ENCODE results near the gene HELZ.

Gene HELZ

GRCh38 chr17:67059372-67059771, 185.6 kb downstream of the HELZ start:
- Histone ChIP-seq H2AFZ (ENCODE audit: low read length) (no peak overlapping the region), H3K4me2 (ENCODE audit: low read length) (no peak overlapping the region), H3K79me2 (ENCODE audit: insufficient read depth, low read length) (no peaks in the 10 kb centered on the region), H3K9me2 (ENCODE audit: low read depth, low read length) (no peaks in the 10 kb centered on the region), H3K9me3 (ENCODE audit: low read length) (no peaks in the 10 kb centered on the region), H3K27me3 (ENCODE audit: insufficient read depth, low read length) (no peaks in the 10 kb centered on the region), H3K9ac (ENCODE audit: low read length) (no peak overlapping the region), H4K20me1 (ENCODE audit: insufficient read depth, low read length) (no peaks in the 10 kb centered on the region), H3K4me3 (ENCODE audit: low read depth, low read length, poor library complexity, severe bottlenecking) (no peak overlapping the region), H3K4me1 (ENCODE audit: insufficient read depth, low read length, severe bottlenecking) (peaks cover 9% of the 10 kb centered on the region), H3F3A (ENCODE audit: insufficient read depth, low read length) (no peaks in the 10 kb centered on the region), H3K27ac (ENCODE audit: low read depth, low read length, poor library complexity, severe bottlenecking) (no peak overlapping the region), H3K36me3 (ENCODE audit: insufficient read depth, low read length) (no peaks in the 10 kb centered on the region)
- no peak for TF ChIP-seq EZH2 (IDR thresholded peaks at IDR 0.05; ENCODE audit: borderline replicate concordance, low read length)
- TF ChIP-seq CTCF (IDR thresholded peaks at IDR 0.05; ENCODE audit: low read length) = no peak

- no peak overlapping the region for H3K27ac ChIP-seq (ENCODE audit: low read depth, low read length, poor library complexity, severe bottlenecking)
- no peak for TF ChIP-seq CTCF (IDR thresholded peaks at IDR 0.05; ENCODE audit: low read length)
- TF ChIP-seq EZH2 (IDR thresholded peaks at IDR 0.05; ENCODE audit: borderline replicate concordance, low read length) = no peak
- H3K9ac ChIP-seq (ENCODE audit: low read length) = no peak overlapping the region
- H3K4me2 ChIP-seq (ENCODE audit: low read length) = no peak overlapping the region
- no peak overlapping the region for H2AFZ ChIP-seq (ENCODE audit: low read length)
- H3F3A ChIP-seq (ENCODE audit: insufficient read depth, low read length) = no peaks in the 10 kb centered on the region
- no peaks in the 10 kb centered on the region for H3K79me2 ChIP-seq (ENCODE audit: insufficient read depth, low read length)
- H3K9me2 ChIP-seq (ENCODE audit: low read depth, low read length) = no peaks in the 10 kb centered on the region
- no peaks in the 10 kb centered on the region for H3K36me3 ChIP-seq (ENCODE audit: insufficient read depth, low read length)
- H4K20me1 ChIP-seq (ENCODE audit: insufficient read depth, low read length) = no peaks in the 10 kb centered on the region
- H3K4me3 ChIP-seq (ENCODE audit: low read depth, low read length, poor library complexity, severe bottlenecking) = no peak overlapping the region
- no peaks in the 10 kb centered on the region for H3K9me3 ChIP-seq (ENCODE audit: low read length)
- peaks cover 9% of the 10 kb centered on the region for H3K4me1 ChIP-seq (ENCODE audit: insufficient read depth, low read length, severe bottlenecking)
- no peaks in the 10 kb centered on the region for H3K27me3 ChIP-seq (ENCODE audit: insufficient read depth, low read length)
Measured at GRCh38 chr17:67058036-67058435, 187.0 kb downstream of the HELZ start.

- Histone ChIP-seq H3F3A (ENCODE audit: insufficient read depth, low read length) (no peaks in the 10 kb centered on the region), H2AFZ (ENCODE audit: low read length) (no peak overlapping the region), H3K9me3 (ENCODE audit: low read length) (no peaks in the 10 kb centered on the region), H3K4me3 (ENCODE audit: low read depth, low read length, poor library complexity, severe bottlenecking) (no peak overlapping the region), H3K27ac (ENCODE audit: low read depth, low read length, poor library complexity, severe bottlenecking) (no peak overlapping the region), H3K36me3 (ENCODE audit: insufficient read depth, low read length) (no peaks in the 10 kb centered on the region), H3K9me2 (ENCODE audit: low read depth, low read length) (no peaks in the 10 kb centered on the region), H3K27me3 (ENCODE audit: insufficient read depth, low read length) (no peaks in the 10 kb centered on the region), H3K9ac (ENCODE audit: low read length) (no peak overlapping the region), H3K4me2 (ENCODE audit: low read length) (no peak overlapping the region), H3K79me2 (ENCODE audit: insufficient read depth, low read length) (no peaks in the 10 kb centered on the region), H4K20me1 (ENCODE audit: insufficient read depth, low read length) (no peaks in the 10 kb centered on the region), H3K4me1 (ENCODE audit: insufficient read depth, low read length, severe bottlenecking) (peaks cover 9% of the 10 kb centered on the region)
- TF ChIP-seq CTCF (IDR thresholded peaks at IDR 0.05; ENCODE audit: low read length) (no peak), EZH2 (IDR thresholded peaks at IDR 0.05; ENCODE audit: borderline replicate concordance, low read length) (no peak)
Measured at GRCh38 chr17:67056746-67057490, 188.1 kb downstream of the HELZ start.

Data from OCI-LY1 (cell line).